Measurements from ENCODE around the gene ZFP64. TPM values are rescaled to one million over a fixed set of nuclear protein-coding genes. Genes with fewer than 3 reads are reported as not detected.
"Not testable (repeated sequence)": the region's sequence is repeated elsewhere in the genome, so short reads cannot be mapped to it uniquely, and the experiment has no call there.

ZFP64 gene
- polyA plus RNA-seq, 1 experiment, result 29.0 TPM

DNA sequence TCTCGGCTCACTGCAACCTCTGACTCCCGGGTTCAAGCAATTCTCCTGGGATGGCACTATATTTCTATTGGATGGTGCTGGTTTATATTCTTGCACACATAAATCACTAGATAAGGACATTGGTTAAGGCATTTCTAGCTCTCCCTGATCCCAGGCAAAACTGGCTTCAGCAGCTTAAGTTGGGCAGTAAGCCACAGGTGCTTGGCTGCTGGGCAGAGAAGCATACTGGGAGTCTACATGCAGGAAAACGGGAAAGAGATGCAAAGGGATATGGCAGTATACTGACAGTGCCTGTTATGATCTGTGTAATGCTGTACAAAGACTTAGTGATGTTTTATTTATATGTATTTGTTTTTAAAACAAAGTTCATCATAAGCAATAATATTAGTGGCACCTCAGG is 33.3 kb upstream of the ZFP64 start:
- CTCF ChIA-PET, result interaction anchor here (1.5 kb wide), 1 partner anchor 96 kb away, joined by 3 read pairs; no protein-coding TSS in a partner anchor
- TF ChIP-seq, protein P1, sequence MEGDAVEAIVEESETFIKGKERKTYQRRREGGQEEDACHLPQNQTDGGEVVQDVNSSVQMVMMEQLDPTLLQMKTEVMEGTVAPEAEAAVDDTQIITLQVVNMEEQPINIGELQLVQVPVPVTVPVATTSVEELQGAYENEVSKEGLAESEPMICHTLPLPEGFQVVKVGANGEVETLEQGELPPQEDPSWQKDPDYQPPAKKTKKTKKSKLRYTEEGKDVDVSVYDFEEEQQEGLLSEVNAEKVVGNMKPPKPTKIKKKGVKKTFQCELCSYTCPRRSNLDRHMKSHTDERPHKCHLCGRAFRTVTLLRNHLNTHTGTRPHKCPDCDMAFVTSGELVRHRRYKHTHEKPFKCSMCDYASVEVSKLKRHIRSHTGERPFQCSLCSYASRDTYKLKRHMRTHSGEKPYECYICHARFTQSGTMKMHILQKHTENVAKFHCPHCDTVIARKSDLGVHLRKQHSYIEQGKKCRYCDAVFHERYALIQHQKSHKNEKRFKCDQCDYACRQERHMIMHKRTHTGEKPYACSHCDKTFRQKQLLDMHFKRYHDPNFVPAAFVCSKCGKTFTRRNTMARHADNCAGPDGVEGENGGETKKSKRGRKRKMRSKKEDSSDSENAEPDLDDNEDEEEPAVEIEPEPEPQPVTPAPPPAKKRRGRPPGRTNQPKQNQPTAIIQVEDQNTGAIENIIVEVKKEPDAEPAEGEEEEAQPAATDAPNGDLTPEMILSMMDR (IDR thresholded peaks at IDR 0.05; ENCODE audit: insufficient read depth, low read depth, low read length), result no peak
- no peak for DNase-seq (ENCODE audit: low read depth)
- H3K4me3 ChIP-seq (ENCODE audit: low read depth, low read length), result no peak overlapping the region
- H3K27me3 ChIP-seq (ENCODE audit: control insufficient read depth, insufficient read depth, low read length), result no peaks in the 10 kb centered on the region; the same call in 1 of the 2 replicates
- POLR2A ChIA-PET, result no interaction called here
- no peaks in the 10 kb centered on the region for H3K36me3 ChIP-seq (ENCODE audit: control insufficient read depth, insufficient read depth, low read length)

DNA sequence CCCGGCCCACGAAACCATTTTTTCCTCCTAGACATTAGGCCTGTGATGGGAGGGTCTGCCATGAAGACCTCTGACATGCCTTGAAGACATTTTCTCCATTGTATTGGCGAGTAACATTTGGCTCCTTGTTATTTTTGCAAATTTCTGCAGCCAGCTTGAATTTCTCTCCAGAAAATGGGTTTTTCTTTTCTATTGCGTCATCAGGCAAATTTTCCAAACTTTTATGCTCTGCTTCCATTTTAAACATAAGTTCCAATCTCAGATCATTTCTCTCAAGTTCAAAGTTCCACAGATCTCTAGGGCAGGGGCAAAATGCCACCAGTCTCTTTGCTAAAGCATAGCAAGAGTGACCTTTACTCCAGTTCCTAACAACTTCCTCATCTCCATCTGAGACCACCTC is 29.8 kb upstream of the ZFP64 start:
- H3K36me3 ChIP-seq (ENCODE audit: control insufficient read depth, insufficient read depth, low read length); CTCF ChIA-PET; H3K27me3 ChIP-seq (ENCODE audit: control insufficient read depth, insufficient read depth, low read length); DNase-seq (ENCODE audit: low read depth); POLR2A ChIA-PET; H3K4me3 ChIP-seq (ENCODE audit: low read depth, low read length): not testable (repeated sequence)

DNA sequence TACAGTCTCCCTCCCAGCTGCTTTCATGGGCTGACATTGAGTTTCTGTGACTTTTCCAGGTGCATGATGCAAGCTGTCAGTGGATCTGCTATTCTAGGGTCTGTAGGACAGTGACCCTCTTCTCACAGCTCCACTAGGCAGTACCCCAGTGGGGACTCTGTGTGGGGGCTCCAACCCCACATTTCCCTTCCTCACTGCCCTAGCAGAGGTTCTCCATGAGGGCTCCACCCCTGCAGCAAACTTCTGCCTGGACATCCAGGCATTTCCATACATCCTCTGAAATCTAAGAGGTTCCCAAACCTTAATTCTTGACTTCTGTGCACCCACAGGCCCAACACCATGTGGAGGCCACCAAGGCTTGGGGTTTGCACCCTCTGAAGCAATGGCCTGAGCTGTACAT is 29.3 kb upstream of the ZFP64 start:
- POLR2A ChIA-PET; H3K4me3 ChIP-seq (ENCODE audit: low read depth, low read length); DNase-seq (ENCODE audit: low read depth); CTCF ChIA-PET; H3K36me3 ChIP-seq (ENCODE audit: control insufficient read depth, insufficient read depth, low read length); H3K27me3 ChIP-seq (ENCODE audit: control insufficient read depth, insufficient read depth, low read length): not testable (repeated sequence)

DNA sequence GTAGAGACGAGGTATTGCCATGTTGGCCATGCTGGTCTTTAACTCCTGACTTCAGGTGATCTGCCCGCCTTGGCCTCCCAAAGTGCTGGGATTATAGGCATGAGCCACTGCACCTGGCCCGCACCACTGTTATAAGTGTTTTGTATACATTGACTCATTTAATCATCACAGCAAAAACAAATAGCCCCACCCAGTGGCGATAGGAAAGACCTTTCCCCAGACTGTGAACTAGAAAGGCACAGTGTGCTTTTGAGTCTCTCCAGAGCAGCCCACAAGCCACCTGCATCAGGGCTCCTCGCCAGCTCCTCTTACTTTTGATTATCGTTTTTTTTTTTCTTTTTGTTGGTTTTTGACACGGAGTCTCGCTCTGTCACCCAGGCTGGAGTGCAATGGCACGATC is 27.9 kb upstream of the ZFP64 start:
- CTCF ChIA-PET, result no interaction called here
- TF ChIP-seq, protein P1 (IDR thresholded peaks at IDR 0.05; ENCODE audit: insufficient read depth, low read depth, low read length), result no peak
- H3K36me3 ChIP-seq (ENCODE audit: control insufficient read depth, insufficient read depth, low read length), result no peaks in the 10 kb centered on the region
- H3K27me3 ChIP-seq (ENCODE audit: control insufficient read depth, insufficient read depth, low read length), result no peaks in the 10 kb centered on the region
- DNase-seq (ENCODE audit: low read depth), result no peak
- POLR2A ChIA-PET, result no interaction called here
- H3K4me3 ChIP-seq (ENCODE audit: low read depth, low read length), result no peak overlapping the region

DNA sequence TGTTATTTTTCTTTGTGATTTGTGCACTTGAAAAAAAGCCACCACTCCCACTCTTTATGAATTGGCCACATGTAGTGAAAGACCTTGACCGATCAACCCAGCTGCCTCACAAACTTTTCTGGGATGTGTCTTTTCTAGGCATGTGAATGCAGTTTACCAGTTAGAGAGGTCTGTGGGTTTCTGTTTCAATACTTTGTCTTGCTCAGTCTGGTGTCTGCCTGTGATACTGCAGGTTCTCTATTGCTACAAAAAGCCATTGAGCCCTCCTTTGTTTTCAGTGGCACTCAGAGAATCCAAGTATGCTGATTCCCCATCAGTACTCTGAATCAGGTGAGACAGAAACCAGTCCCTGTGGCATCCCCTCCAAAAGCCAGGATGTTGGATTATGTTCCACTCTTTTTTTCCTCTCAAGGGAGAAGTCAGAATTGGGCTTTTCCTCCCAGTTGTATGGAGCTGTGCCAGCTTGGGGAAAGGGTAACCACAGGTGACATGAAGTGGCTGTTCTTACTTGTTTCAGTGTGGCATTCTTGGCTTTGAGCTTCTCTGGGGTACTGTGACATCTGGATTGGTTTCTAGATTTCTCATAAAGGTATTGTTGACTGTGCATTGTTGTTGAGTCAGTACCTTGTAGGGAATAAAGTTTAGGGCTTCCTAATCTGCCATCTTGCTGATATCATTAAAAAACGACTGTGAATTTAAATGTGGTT is 26.3 kb upstream of the ZFP64 start:
- ChIA-PET CTCF (no interaction called here), POLR2A (no interaction called here)
- no peaks in the 10 kb centered on the region for H3K27me3 ChIP-seq (ENCODE audit: control insufficient read depth, insufficient read depth, low read length)
- DNase-seq (ENCODE audit: low read depth), result no peak
- H3K36me3 ChIP-seq (ENCODE audit: control insufficient read depth, insufficient read depth, low read length), result no peaks in the 10 kb centered on the region
- TF ChIP-seq, protein P1 (IDR thresholded peaks at IDR 0.05; ENCODE audit: insufficient read depth, low read depth, low read length), result no peak
- H3K4me3 ChIP-seq (ENCODE audit: low read depth, low read length), result no peak overlapping the region

DNA sequence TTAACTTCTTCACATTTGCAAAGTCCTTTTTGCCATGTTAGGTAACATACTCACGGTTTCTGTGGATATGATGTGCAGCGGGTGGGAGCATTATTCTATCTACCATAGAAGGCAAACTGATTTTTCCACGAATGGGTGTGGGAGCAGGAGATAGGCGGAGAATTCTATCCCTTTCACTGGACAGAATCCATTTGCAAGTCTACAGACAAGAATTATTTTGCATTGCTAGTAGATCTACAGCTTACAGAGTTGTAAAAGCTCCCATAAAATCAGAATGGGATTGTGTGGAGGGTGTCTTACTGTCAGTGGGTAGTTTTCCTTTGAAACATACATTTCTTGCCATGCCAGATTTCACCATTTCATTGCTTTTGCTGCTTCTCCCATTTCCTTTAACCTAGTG is 22.4 kb upstream of the ZFP64 start:
- Histone ChIP-seq H3K27me3 (ENCODE audit: control insufficient read depth, insufficient read depth, low read length) (no peaks in the 10 kb centered on the region; the same call in 1 of the 2 replicates), H3K36me3 (ENCODE audit: control insufficient read depth, insufficient read depth, low read length) (no peaks in the 10 kb centered on the region), H3K4me3 (ENCODE audit: low read depth, low read length) (no peak overlapping the region)
- no peak for DNase-seq (ENCODE audit: low read depth)
- TF ChIP-seq, protein P1 (IDR thresholded peaks at IDR 0.05; ENCODE audit: insufficient read depth, low read depth, low read length), result no peak
- ChIA-PET CTCF (interaction anchor here (1.2 to 1.3 kb wide), 2 partner anchors 9 to 19 kb away, joined by 3 read pairs; no protein-coding TSS in a partner anchor), POLR2A (no interaction called here)
